Activated CD8-positive, alpha-beta T cell treated with anti-CD3 and anti-CD28 coated beads, Interleukin-2, amount 10 ng/mL, durations not matched to agents 7 days and 5 days (primary cell): ENCODE data around the gene DRAM1. TPM values are rescaled to one million over a fixed set of nuclear protein-coding genes. Genes with fewer than 3 reads are reported as not detected.
A peak's percentile ranks its signal among the peaks of the same experiment; 100 is the strongest.
"Not testable (repeated sequence)": the region's sequence is repeated elsewhere in the genome, so short reads cannot be mapped to it uniquely, and the experiment has no call there.

Experiments
- ATAC-seq: fragments of 150-1000 bp; cut with Tn5 transposase; one replicate; pipeline ENCODE4 v1.10.0; 2021; ENCODE audit warnings: moderate library complexity
- CTCF ChIA-PET: fragments of 350-600 bp; sonication (Branson Sonifier 250); formaldehyde crosslinking; loops from one replicate; lab custom pipeline; 2021; ENCODE audit warnings: antibody characterized with exemption; lab: Charles Lee
- POLR2A ChIA-PET: fragments of 350-600 bp; sonication (Branson Sonifier 250); formaldehyde crosslinking; loops from one replicate; lab custom pipeline; 2021; ENCODE audit warnings: antibody characterized with exemption; lab: Charles Lee
- DNase-seq: peaks from one replicate; pipeline ENCODE4 v3.0.0-alpha.2; 2020
- H3K27ac Mint-ChIP-seq: one replicate; pipeline ENCODE4 v1.8.0; 2021; ENCODE audit warnings: mild to moderate bottlenecking, mixed read lengths
- H3K27me3 Mint-ChIP-seq: one replicate; pipeline ENCODE4 v1.8.0; 2021; ENCODE audit warnings: low read depth, mixed read lengths
- H3K36me3 Mint-ChIP-seq: one replicate; pipeline ENCODE4 v1.8.0; 2021; ENCODE audit warnings: low read depth, mixed read lengths
- H3K4me1 Mint-ChIP-seq: one replicate; pipeline ENCODE4 v1.8.0; 2021; ENCODE audit warnings: low read depth, mixed read lengths
- H3K4me3 Mint-ChIP-seq: one replicate; pipeline ENCODE4 v1.8.0; 2021; ENCODE audit warnings: mild to moderate bottlenecking, mixed read lengths
- H3K9me3 Mint-ChIP-seq: one replicate; pipeline ENCODE4 v1.8.0; 2022; ENCODE audit warnings: mixed read lengths; ENCODE audit not compliant: insufficient read depth
- total RNA-seq, 2 experiments: library from RNA; stranded (reverse); gene quantifications; one replicate each; pipeline ENCODE4 v1.2.3, GENCODE V29; 2021

DRAM1 gene
- total RNA-seq, 2 experiments from 2014 or later: 2.6 to 2.7 TPM

GRCh38 chr12:101861688-101862087, 15.7 kb upstream of the DRAM1 start:
- CTCF ChIA-PET: interaction anchor here (0.8 kb wide), 1 partner anchor 22 kb away, joined by 3 read pairs; no protein-coding TSS in a partner anchor
- H3K36me3 Mint-ChIP-seq, H3K4me1 Mint-ChIP-seq, POLR2A ChIA-PET, DNase-seq, H3K4me3 Mint-ChIP-seq, H3K9me3 Mint-ChIP-seq, ATAC-seq, H3K27me3 Mint-ChIP-seq, H3K27ac Mint-ChIP-seq: not testable (repeated sequence)

DNA sequence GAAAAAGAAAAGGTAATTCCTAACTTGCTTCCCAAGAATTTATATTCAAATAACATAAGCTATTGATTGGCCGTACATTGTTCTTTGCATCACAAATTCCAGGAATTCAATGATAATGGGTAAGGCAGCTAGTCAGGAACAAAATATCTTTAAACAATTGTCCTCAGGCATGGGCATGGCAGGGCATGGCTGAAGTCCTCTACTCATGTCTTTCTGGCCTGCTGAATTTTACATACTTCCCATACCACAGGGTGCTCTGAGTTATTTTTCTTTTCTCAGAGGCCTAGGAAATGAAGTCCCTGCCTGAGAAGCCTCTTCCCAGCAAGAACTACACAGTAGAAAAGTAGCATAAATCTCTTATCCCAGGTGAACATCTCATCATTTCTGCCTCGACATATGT, 15.1 kb upstream of the DRAM1 start:
- ChIA-PET POLR2A (no interaction called here), CTCF (interaction anchor here (0.8 kb wide), 1 partner anchor 22 kb away, joined by 3 read pairs; no protein-coding TSS in a partner anchor)
- no peak overlapping the region for H3K27ac Mint-ChIP-seq
- no peaks in the 10 kb centered on the region for H3K27me3 Mint-ChIP-seq
- no peak for ATAC-seq
- DNase-seq: no peak
- no peak overlapping the region for H3K4me3 Mint-ChIP-seq
- no peaks in the 10 kb centered on the region for H3K9me3 Mint-ChIP-seq
- peaks cover 4% of the 10 kb centered on the region for H3K4me1 Mint-ChIP-seq
- H3K36me3 Mint-ChIP-seq: peaks cover 6% of the 10 kb centered on the region

DNA sequence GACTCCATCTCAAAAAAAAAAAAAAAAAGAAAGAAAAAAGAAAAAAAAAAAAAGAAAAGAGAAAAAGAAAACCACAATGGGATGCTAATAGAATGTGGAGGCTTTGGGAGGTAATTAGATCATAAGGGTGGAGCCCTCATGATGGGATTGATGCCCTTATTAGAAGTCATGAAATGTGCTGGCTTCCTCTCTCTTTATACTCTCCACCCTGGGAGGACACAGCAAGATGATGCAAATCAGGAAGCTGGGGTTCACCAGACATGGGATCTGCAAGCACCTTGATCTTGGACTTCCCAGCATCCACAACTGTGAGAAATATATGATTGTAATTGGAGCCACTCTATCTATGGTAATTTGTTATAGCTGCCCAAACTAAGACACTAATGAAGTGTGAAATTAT, 13.4 kb upstream of the DRAM1 start:
- H3K36me3 Mint-ChIP-seq: peaks cover 6% of the 10 kb centered on the region
- H3K27ac Mint-ChIP-seq: no peak overlapping the region
- no peaks in the 10 kb centered on the region for H3K27me3 Mint-ChIP-seq
- DNase-seq (no peak), ATAC-seq (no peak)
- H3K4me3 Mint-ChIP-seq: no peak overlapping the region
- H3K4me1 Mint-ChIP-seq: peaks cover 4% of the 10 kb centered on the region
- CTCF ChIA-PET: interaction anchor here (0.9 to 1.7 kb wide), 3 partner anchors 8 to 25 kb away, joined by 3 to 5 read pairs (median 3); no protein-coding TSS in a partner anchor
- no peaks in the 10 kb centered on the region for H3K9me3 Mint-ChIP-seq
- POLR2A ChIA-PET: interaction anchor here (0.6 kb wide), 1 partner anchor 1899 kb away, joined by 4 read pairs; no protein-coding TSS in a partner anchor

GRCh38 chr12:101866615-101867373, 10.6 kb upstream of the DRAM1 start:
- H3K36me3 Mint-ChIP-seq: peaks cover 6% of the 10 kb centered on the region
- H3K27me3 Mint-ChIP-seq: no peaks in the 10 kb centered on the region
- H3K27ac Mint-ChIP-seq: no peak overlapping the region
- peaks cover 4% of the 10 kb centered on the region for H3K4me1 Mint-ChIP-seq
- DNase-seq (no peak), ATAC-seq (no peak)
- no peaks in the 10 kb centered on the region for H3K9me3 Mint-ChIP-seq
- POLR2A ChIA-PET: no interaction called here
- CTCF ChIA-PET: interaction anchor here (0.7 to 1.1 kb wide), 2 partner anchors 26 to 36 kb away, joined by 3 read pairs; partner anchors contain the start of gene GNPTAB
- no peak overlapping the region for H3K4me3 Mint-ChIP-seq

GRCh38 chr12:101867619-101868018, 9.8 kb upstream of the DRAM1 start:
- CTCF ChIA-PET: interaction anchor here (1.1 kb wide), 1 partner anchor 27 kb away, joined by 3 read pairs; no protein-coding TSS in a partner anchor
- H3K4me3 Mint-ChIP-seq, H3K27ac Mint-ChIP-seq, H3K36me3 Mint-ChIP-seq, ATAC-seq, H3K4me1 Mint-ChIP-seq, DNase-seq, H3K27me3 Mint-ChIP-seq, H3K9me3 Mint-ChIP-seq, POLR2A ChIA-PET: not testable (repeated sequence)

DNA sequence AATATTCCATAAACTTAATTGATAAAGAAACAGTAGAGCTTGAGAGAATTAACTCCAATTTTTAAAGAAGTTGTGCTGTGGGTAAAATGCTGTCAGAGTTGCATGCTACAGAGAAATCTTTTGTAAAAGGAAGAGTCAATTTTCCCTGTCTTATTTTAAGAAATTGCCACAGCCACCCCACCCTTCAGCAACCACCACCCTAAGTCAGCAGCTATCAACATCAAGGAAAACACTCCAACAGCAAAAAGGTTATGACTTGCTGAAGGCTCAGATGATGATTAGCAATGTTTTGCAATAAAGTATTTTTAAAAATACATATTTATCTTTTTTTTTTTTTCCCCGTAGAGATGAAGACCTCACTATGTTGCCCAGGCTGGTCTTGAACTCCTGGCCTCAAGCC, 6.5 kb upstream of the DRAM1 start:
- no peak for DNase-seq
- H3K4me1 Mint-ChIP-seq: peaks cover 2% of the 10 kb centered on the region
- no peaks in the 10 kb centered on the region for H3K27me3 Mint-ChIP-seq
- peaks cover under 1% of the 10 kb centered on the region for H3K36me3 Mint-ChIP-seq
- ATAC-seq: no peak
- POLR2A ChIA-PET: interaction anchor here (0.6 kb wide), 1 partner anchor 987 kb away, joined by 4 read pairs; no protein-coding TSS in a partner anchor
- CTCF ChIA-PET: no interaction called here
- no peak overlapping the region for H3K27ac Mint-ChIP-seq
- no peaks in the 10 kb centered on the region for H3K9me3 Mint-ChIP-seq
- H3K4me3 Mint-ChIP-seq: no peak overlapping the region

GRCh38 chr12:101875162-101875561, 2.2 kb upstream of the DRAM1 start:
- H3K4me3 Mint-ChIP-seq: no peak overlapping the region
- no peak overlapping the region for H3K27ac Mint-ChIP-seq
- H3K9me3 Mint-ChIP-seq: no peaks in the 10 kb centered on the region
- H3K36me3 Mint-ChIP-seq: peaks cover 2% of the 10 kb centered on the region
- ChIA-PET POLR2A (no interaction called here), CTCF (interaction anchor here (0.9 to 1.3 kb wide), 3 partner anchors 11 to 101 kb away, joined by 3 to 4 read pairs (median 3); no protein-coding TSS in a partner anchor)
- ATAC-seq: no peak
- peaks cover 16% of the 10 kb centered on the region for H3K4me1 Mint-ChIP-seq
- DNase-seq: no peak
- H3K27me3 Mint-ChIP-seq: no peaks in the 10 kb centered on the region

GRCh38 chr12:101876322-101876860, 989 bp upstream of the DRAM1 start:
- Mint-ChIP-seq H3K4me3 (peak overlapping the region; percentile 87), H3K27me3 (no peaks in the 10 kb centered on the region), H3K27ac (peak overlapping the region; percentile 91), H3K36me3 (peaks cover 2% of the 10 kb centered on the region), H3K4me1 (peaks cover 16% of the 10 kb centered on the region), H3K9me3 (no peaks in the 10 kb centered on the region)
- CTCF ChIA-PET: no interaction called here
- POLR2A ChIA-PET: no interaction called here
- ATAC-seq: no peak
- no peak for DNase-seq

DNA sequence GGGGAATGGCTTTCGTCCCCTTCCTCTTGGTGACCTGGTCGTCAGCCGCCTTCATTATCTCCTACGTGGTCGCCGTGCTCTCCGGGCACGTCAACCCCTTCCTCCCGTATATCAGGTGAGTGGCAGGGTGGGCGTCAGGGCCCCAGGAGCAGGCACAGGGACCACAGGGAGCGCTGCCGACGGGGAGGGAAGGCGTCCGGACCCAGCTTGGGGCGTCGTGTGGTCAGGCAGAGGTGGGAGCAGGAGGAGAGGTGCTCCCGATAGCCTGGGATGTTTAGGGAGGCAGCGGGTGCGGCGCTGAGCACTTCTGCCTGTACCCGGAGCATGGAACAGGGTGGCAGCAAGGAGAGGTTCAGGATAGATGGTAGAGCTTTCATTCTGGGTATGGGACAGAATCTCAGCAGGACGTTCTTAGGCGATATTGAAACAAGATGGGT, 444 bp downstream of the DRAM1 start:
- no peak for DNase-seq
- H3K9me3 Mint-ChIP-seq: no peaks in the 10 kb centered on the region
- POLR2A ChIA-PET: interaction anchor here (0.8 to 0.9 kb wide), 2 partner anchors 23 to 48 kb away, joined by 3 read pairs; no protein-coding TSS in a partner anchor

GRCh38 chr12:101878243-101878821, 952 bp downstream of the DRAM1 start:
- no peak for DNase-seq
- ChIA-PET POLR2A (interaction anchor here (0.8 to 0.9 kb wide), 2 partner anchors 23 to 48 kb away, joined by 3 read pairs; no protein-coding TSS in a partner anchor), CTCF (interaction anchor here (1.0 to 1.5 kb wide), 2 partner anchors 38 to 106 kb away, joined by 3 to 5 read pairs; no protein-coding TSS in a partner anchor)

More for the DNA sequence above, 444 bp downstream of the DRAM1 start:
- Mint-ChIP-seq H3K4me3 (peak overlapping the region; percentile 87), H3K4me1 (peaks cover 16% of the 10 kb centered on the region), H3K27me3 (no peaks in the 10 kb centered on the region), H3K36me3 (peaks cover 2% of the 10 kb centered on the region), H3K27ac (peak overlapping the region; percentile 91)
- ATAC-seq: peak; percentile 24
- CTCF ChIA-PET: interaction anchor here (1.0 to 1.5 kb wide), 3 partner anchors 38 to 217 kb away, joined by 3 to 5 read pairs (median 3); no protein-coding TSS in a partner anchor

DNA sequence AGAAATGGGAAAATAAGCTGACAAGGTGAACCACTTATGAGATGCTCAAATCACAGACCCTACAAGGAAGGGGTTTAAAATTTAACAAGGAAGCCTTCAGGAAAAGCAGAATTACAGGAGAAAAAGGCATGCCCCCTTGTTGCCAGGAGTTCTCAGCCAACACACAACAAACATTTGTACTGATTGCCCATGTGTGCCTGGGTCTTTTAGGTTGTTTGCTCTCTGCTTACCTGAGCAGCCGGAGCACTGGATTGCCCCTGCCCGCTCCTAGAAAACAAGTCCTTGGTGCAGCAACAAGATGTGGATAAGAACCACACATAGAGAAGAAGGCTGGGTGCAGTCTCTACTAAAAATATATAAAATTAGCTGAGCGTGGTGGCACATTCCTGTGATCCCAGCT, 3.4 kb downstream of the DRAM1 start:
- no peak for ATAC-seq
- Mint-ChIP-seq H3K27ac (no peak overlapping the region), H3K36me3 (peaks cover 2% of the 10 kb centered on the region), H3K4me1 (peaks cover 16% of the 10 kb centered on the region), H3K4me3 (no peak overlapping the region), H3K27me3 (no peaks in the 10 kb centered on the region), H3K9me3 (no peaks in the 10 kb centered on the region)
- ChIA-PET POLR2A (no interaction called here), CTCF (interaction anchor here (1.2 kb wide), 1 partner anchor 41 kb away, joined by 3 read pairs; no protein-coding TSS in a partner anchor)
- no peak for DNase-seq

More at GRCh38 chr12:101878243-101878821, 952 bp downstream of the DRAM1 start:
- Mint-ChIP-seq H3K4me3 (peak overlapping the region; percentile 87), H3K27me3 (no peaks in the 10 kb centered on the region), H3K36me3 (peaks cover 2% of the 10 kb centered on the region), H3K9me3 (no peaks in the 10 kb centered on the region), H3K27ac (peak overlapping the region; percentile 91), H3K4me1 (peaks cover 16% of the 10 kb centered on the region)
- ATAC-seq: no peak
